H1 (cell line): ENCODE results near the gene SYNRG. TPM values are rescaled to one million over a fixed set of nuclear protein-coding genes. Genes with fewer than 3 reads are reported as not detected.
A peak's percentile ranks its signal among the peaks of the same experiment; 100 is the strongest.

ENCODE experiments used
- CTCF ChIA-PET: fragments of 300-600 bp; sonication (Branson Sonifier 250); formaldehyde crosslinking; loops from one replicate; lab custom pipeline; 2021; ENCODE audit not compliant: partially characterized antibody; lab: Charles Lee
- POLR2A ChIA-PET: fragments of 300-600 bp; sonication (Branson Sonifier 250); formaldehyde crosslinking; loops from one replicate; lab custom pipeline; 2021; ENCODE audit warnings: inconsistent platforms; ENCODE audit not compliant: partially characterized antibody; lab: Charles Lee
- DNase-seq, 2 experiments: peaks; one replicate each; pipeline versions ENCODE4 v3.0.0 to v3.0.0-alpha.2; 2010 to 2022; ENCODE audit warnings: low spot score in 2 of 2, low read depth in 1 of 2, mixed read lengths in 1 of 2
- FAIRE-seq: peaks from 2 replicates; lab custom pipeline; 2011; peaks lifted over from hg19 to GRCh38; lab: Jason Lieb, UNC
- H2AFZ ChIP-seq: 2 replicates; pipeline ENCODE4 v1.8.1; 2012; ENCODE audit warnings: low read length, inconsistent platforms
- H2AK5ac ChIP-seq: 2 replicates; pipeline ENCODE4 v1.6.1; 2013; ENCODE audit warnings: low read depth, low read length
- H2BK120ac ChIP-seq: replicated peaks from 2 replicates; pipeline ENCODE3; 2013; ENCODE audit warnings: low read depth, low read length, inconsistent platforms
- H2BK12ac ChIP-seq: 2 replicates; pipeline ENCODE4 v1.6.1; 2013; ENCODE audit warnings: low read depth, low read length
- H2BK15ac ChIP-seq: 2 replicates; pipeline ENCODE4 v1.6.1; 2013; ENCODE audit warnings: low read length
- H2BK20ac ChIP-seq: 2 replicates; pipeline ENCODE4 v1.6.1; 2013; ENCODE audit warnings: low read length
- H2BK5ac ChIP-seq: 2 replicates; pipeline ENCODE4 v1.6.1; 2013; ENCODE audit warnings: low read depth, low read length
- H3K14ac ChIP-seq: 2 replicates; pipeline ENCODE4 v1.6.1; 2013; ENCODE audit warnings: inconsistent platforms; ENCODE audit not compliant: insufficient read length
- H3K18ac ChIP-seq: 2 replicates; pipeline ENCODE4 v1.6.1; 2013; ENCODE audit warnings: low read length; ENCODE audit errors: extremely low read depth
- H3K23ac ChIP-seq: 2 replicates; pipeline ENCODE4 v1.6.1; 2013; ENCODE audit warnings: inconsistent platforms; ENCODE audit not compliant: insufficient read length
- H3K23me2 ChIP-seq: 2 replicates; pipeline ENCODE4 v1.6.1; 2013; ENCODE audit warnings: low read depth, low read length
- H3K27ac ChIP-seq: 2 replicates; pipeline ENCODE4 v1.6.1; 2011; ENCODE audit warnings: low read depth, low read length, inconsistent platforms
- H3K27me3 ChIP-seq, 4 experiments: replicated peaks in 1 of 4; 1 replicate in 1 of 4; 2 replicates in 3 of 4; pipeline versions ENCODE4 v1.6.1 to v1.8.1; 2011 to 2013; ENCODE audit warnings: low read length in 3 of 4, mild to moderate bottlenecking in 3 of 4, inconsistent platforms in 2 of 4, mixed read lengths in 2 of 4, moderate library complexity in 1 of 4; ENCODE audit not compliant: control insufficient read depth in 3 of 4, insufficient read depth in 3 of 4; ENCODE audit errors: extremely low read depth in 1 of 4
- H3K36me3 ChIP-seq, 4 experiments: 2 replicates each; pipeline versions ENCODE4 v1.6.1 to v1.8.1; 2011 to 2013; ENCODE audit warnings: mild to moderate bottlenecking in 4 of 4, low read length in 3 of 4, moderate library complexity in 2 of 4, control low read depth in 1 of 4, inconsistent platforms in 1 of 4; ENCODE audit not compliant: insufficient read depth in 4 of 4, control insufficient read depth in 2 of 4
- H3K4ac ChIP-seq: replicated peaks from 2 replicates; pipeline ENCODE3; 2013; ENCODE audit warnings: low read length, low read depth, mixed read lengths, inconsistent platforms; ENCODE audit not compliant: insufficient read length
- H3K4me1 ChIP-seq, 4 experiments: replicated peaks in 1 of 4; 1 replicate in 1 of 4; 2 replicates in 3 of 4; pipeline versions ENCODE4 v1.6.1 to v1.8.1; 2011 to 2013; ENCODE audit warnings: low read length in 3 of 4, inconsistent platforms in 2 of 4, mixed read lengths in 1 of 4; ENCODE audit not compliant: insufficient read depth in 4 of 4, control insufficient read depth in 3 of 4
- H3K4me2 ChIP-seq, 2 experiments: 2 replicates each; pipeline versions ENCODE4 v1.6.1 to v1.8.1; 2011 to 2013; ENCODE audit warnings: low read depth in 2 of 2, low read length in 2 of 2, control low read depth in 1 of 2, inconsistent platforms in 1 of 2, mild to moderate bottlenecking in 1 of 2; ENCODE audit not compliant: insufficient read depth in 1 of 2
- H3K4me3 ChIP-seq, 4 experiments: fragments of 200-600, 300-600 bp in 1 of 4; sonication (generic), shearing (Covaris generic), sonication (Bioruptor Twin) in 1 of 4; 2 replicates each; pipeline versions ENCODE4 v1.5.1 to v1.8.1; 2011 to 2016; ENCODE audit warnings: low read length in 4 of 4, low read depth in 3 of 4, control low read depth in 2 of 4, inconsistent platforms in 2 of 4, mild to moderate bottlenecking in 2 of 4, mixed read lengths in 1 of 4, moderate library complexity in 1 of 4; ENCODE audit not compliant: insufficient read depth in 2 of 4; ENCODE audit errors: extremely low read depth in 1 of 4
- H3K56ac ChIP-seq: replicated peaks from 2 replicates; pipeline ENCODE3; 2013; ENCODE audit warnings: low read depth, mild to moderate bottlenecking, mixed read lengths, low read length, inconsistent platforms; ENCODE audit not compliant: insufficient read length
- H3K79me1 ChIP-seq: 2 replicates; pipeline ENCODE4 v1.6.1; 2013; ENCODE audit warnings: low read depth, low read length, control low read depth
- H3K79me2 ChIP-seq, 2 experiments: 2 replicates each; pipeline versions ENCODE4 v1.6.1 to v1.8.1; 2012 to 2013; ENCODE audit warnings: low read length in 2 of 2, mild to moderate bottlenecking in 2 of 2, inconsistent platforms in 1 of 2; ENCODE audit not compliant: insufficient read depth in 2 of 2, control insufficient read depth in 1 of 2
- H3K9ac ChIP-seq, 4 experiments: replicated peaks in 1 of 4; 1 replicate in 1 of 4; 2 replicates in 3 of 4; pipeline versions ENCODE4 v1.6.1 to v1.8.1; 2011 to 2013; ENCODE audit warnings: low read depth in 3 of 4, low read length in 3 of 4, control low read depth in 2 of 4, mild to moderate bottlenecking in 2 of 4, moderate library complexity in 2 of 4, inconsistent platforms in 1 of 4; ENCODE audit errors: extremely low read depth in 1 of 4
- H3K9me3 ChIP-seq, 2 experiments: 2 replicates each; pipeline versions ENCODE4 v1.6.1 to v1.8.1; 2012 to 2013; ENCODE audit warnings: mild to moderate bottlenecking in 2 of 2, moderate library complexity in 2 of 2, control low read depth in 1 of 2, inconsistent platforms in 1 of 2, low read depth in 1 of 2, low read length in 1 of 2, mixed read lengths in 1 of 2; ENCODE audit not compliant: insufficient read depth in 2 of 2
- H4K20me1 ChIP-seq, 2 experiments: replicated peaks in 1 of 2; 2 replicates each; pipeline versions ENCODE3 to v1.8.1; 2011 to 2013; ENCODE audit warnings: inconsistent platforms in 2 of 2, low read length in 2 of 2, mild to moderate bottlenecking in 1 of 2; ENCODE audit not compliant: insufficient read depth in 2 of 2, control insufficient read depth in 1 of 2
- H4K5ac ChIP-seq: 2 replicates; pipeline ENCODE4 v1.6.1; 2013; ENCODE audit warnings: low read length, low read depth, mixed read lengths, inconsistent platforms; ENCODE audit not compliant: insufficient read length
- H4K8ac ChIP-seq: 2 replicates; pipeline ENCODE4 v1.8.0; 2013; ENCODE audit warnings: mild to moderate bottlenecking, moderate library complexity, low read length, inconsistent platforms; ENCODE audit not compliant: insufficient read depth; ENCODE audit errors: extremely low read depth
- H4K91ac ChIP-seq: replicated peaks from 2 replicates; pipeline ENCODE3; 2013; ENCODE audit warnings: low read length, mixed read lengths, inconsistent platforms; ENCODE audit not compliant: insufficient read length
- CTCF ChIP-seq, 3 experiments: IDR thresholded peaks; 1 replicate in 2 of 3; 2 replicates in 1 of 3; pipeline versions ENCODE4 v1.5.1 to v1.6.1; 2011; ENCODE audit warnings: low read length in 3 of 3, mild to moderate bottlenecking in 3 of 3, inconsistent platforms in 2 of 3, low read depth in 1 of 3, moderate library complexity in 1 of 3; ENCODE audit not compliant: insufficient read depth in 1 of 3; ENCODE audit errors: control extremely low read depth in 1 of 3
- KDM4A ChIP-seq: IDR thresholded peaks from one replicate; pipeline ENCODE4 v1.7.1; 2012; ENCODE audit warnings: low read depth, mild to moderate bottlenecking, moderate library complexity, low read length, inconsistent platforms; ENCODE audit not compliant: severe bottlenecking
- POLR2A ChIP-seq, 2 experiments: IDR thresholded peaks; 1 replicate in 1 of 2; 2 replicates in 1 of 2; pipeline ENCODE4 v1.6.1; 2011; ENCODE audit warnings: low read depth in 2 of 2, low read length in 2 of 2, mild to moderate bottlenecking in 2 of 2; ENCODE audit errors: control extremely low read depth in 1 of 2
- POLR2AphosphoS5 ChIP-seq: IDR thresholded peaks from 2 replicates; pipeline ENCODE4 v1.6.1; 2011; ENCODE audit warnings: low read depth, low read length
- RAD21 ChIP-seq, 2 experiments: IDR thresholded peaks in 1 of 2; conservative IDR thresholded peaks in 1 of 2; 2 replicates each; pipeline ENCODE4 v1.6.1; 2011; ENCODE audit warnings: low read depth in 2 of 2, low read length in 2 of 2, improper control_type of control experiment in 1 of 2, inconsistent platforms in 1 of 2, mild to moderate bottlenecking in 1 of 2, moderate library complexity in 1 of 2
- SAP30 ChIP-seq: fragments of 300-600 bp; sonication (generic); IDR thresholded peaks from 2 replicates; pipeline ENCODE4 v1.7.1; 2012; ENCODE audit warnings: low read length, moderate library complexity, mild to moderate bottlenecking, inconsistent platforms; ENCODE audit not compliant: insufficient read depth, insufficient replicate concordance
- TEAD4 ChIP-seq: IDR thresholded peaks from 2 replicates; pipeline ENCODE4 v1.6.1; 2012; ENCODE audit warnings: low read depth, low read length, inconsistent platforms, mixed read lengths
- ZNF274 ChIP-seq: IDR thresholded peaks from 2 replicates; pipeline ENCODE4 v1.7.0; 2012; ENCODE audit warnings: low read length, borderline replicate concordance; ENCODE audit errors: extremely low read depth
- WGBS, 2 experiments: shearing (Covaris generic) in 1 of 2; methylation state at CpG; one replicate each; pipeline versions ENCODE4 v1.1.6 to v1.1.7; 2013 to 2015; ENCODE audit warnings: low lambda C conversion rate in 2 of 2, mixed read lengths in 2 of 2, inconsistent platforms in 1 of 2, low coverage in 1 of 2, missing lambda C conversion rate in 1 of 2; ENCODE audit not compliant: insufficient replicate concordance in 2 of 2, insufficient coverage in 1 of 2, insufficient read length in 1 of 2; ENCODE audit errors: extremely low coverage in 1 of 2, missing lambda C conversion rate in 1 of 2; 5-methylcytosine and 5-hydroxymethylcytosine counted together
- polyA plus RNA-seq, 7 experiments: library from polyadenylated mRNA; depleted of rRNA in 3 of 7; stranded (reverse) in 5 of 7; unstranded in 2 of 7; fragments of >200 nt in 5 of 7; fragments of 200-250 nt in 2 of 7; gene quantifications; 1 replicate in 5 of 7; 2 replicates in 1 of 7; 4 replicates in 1 of 7; pipeline versions ENCODE4 v1.2.1 to v1.2.3, GENCODE V29; 2011 to 2013; ENCODE audit warnings: missing spikeins in 2 of 7, mixed read lengths in 2 of 7
- total RNA-seq: library from RNA; stranded (reverse); fragmentation: NEBNext Ultra II Directional; extraction: Animal tissue kit (Norgen Biotek cat#: 25700); gene quantifications from 2 replicates; pipeline ENCODE4 v1.2.1, GENCODE V29; 2021

SYNRG gene
- total and polyA plus RNA-seq, 2 of the 8 experiments (the other 6 are each of a cell fraction or from before 2014, with no cell fraction given) = 7.7 to 31.7 TPM

- DNase-seq = no peak
- H4K91ac ChIP-seq = no peak overlapping the region
- CTCF ChIA-PET = interaction anchor here (1.1 to 4.8 kb wide), 6 partner anchors 14 to 324 kb away, joined by 3 to 27 read pairs (median 6); no protein-coding TSS in a partner anchor
These were observed 89.0 kb downstream of the SYNRG start for GRCh38 chr17:37520174-37520573.

More at GRCh38 chr17:37520174-37520573, 89.0 kb downstream of the SYNRG start:
- no peak overlapping the region for H3K18ac ChIP-seq
- no peaks in the 10 kb centered on the region for H3K9me3 ChIP-seq
- no peak overlapping the region for H3K27ac ChIP-seq
- H3K4me1 ChIP-seq = no peaks in the 10 kb centered on the region
- H3K9ac ChIP-seq = no peak overlapping the region
- no peak for FAIRE-seq
- no peak overlapping the region for H2AFZ ChIP-seq
- no peaks in the 10 kb centered on the region for H3K27me3 ChIP-seq
- H2BK120ac ChIP-seq = no peak overlapping the region
- H4K20me1 ChIP-seq = no peaks in the 10 kb centered on the region
- peaks cover 0 to 28% (median 6%) of the 10 kb centered on the region in 4 experiments; a peak in 5 of 8 replicates for H3K36me3 ChIP-seq
- H4K8ac ChIP-seq = no peak overlapping the region
- H2AK5ac ChIP-seq = no peak overlapping the region
- no peaks in the 10 kb centered on the region; the same call in 1 of the 2 replicates for H3K79me1 ChIP-seq
- POLR2A ChIA-PET = interaction anchor here (0.5 kb wide), 1 partner anchor 12 kb away, joined by 3 read pairs; no protein-coding TSS in a partner anchor
- no peak overlapping the region for H3K4me3 ChIP-seq
- no peak overlapping the region for H4K5ac ChIP-seq
- H2BK12ac ChIP-seq = no peak overlapping the region
- H3K56ac ChIP-seq = no peak overlapping the region
- no peak overlapping the region for H3K4me2 ChIP-seq
- H3K14ac ChIP-seq = no peak overlapping the region
- no peak overlapping the region for H3K4ac ChIP-seq
- H2BK20ac ChIP-seq = no peak overlapping the region
- H3K23ac ChIP-seq = no peak overlapping the region
- H2BK5ac ChIP-seq = no peak overlapping the region
- no peak overlapping the region for H2BK15ac ChIP-seq
- no peaks in the 10 kb centered on the region for H3K79me2 ChIP-seq
- H3K23me2 ChIP-seq = no peaks in the 10 kb centered on the region; the same call in 1 of the 2 replicates
- no peak for TF ChIP-seq KDM4A
- no peak for TF ChIP-seq POLR2A (IDR thresholded peaks at IDR 0.05; ENCODE audit: control extremely low read depth in 1 of 2, low read depth in 2 of 2, low read length in 2 of 2)
- TF ChIP-seq ZNF274 = no peak
- TF ChIP-seq POLR2AphosphoS5 = no peak
- no peak for TF ChIP-seq SAP30
- peak in 2 of 3 experiments; percentile 16 to 19; a peak in 2 of 4 replicates for TF ChIP-seq CTCF (IDR thresholded peaks at IDR 0.05; ENCODE audit: control extremely low read depth in 1 of 3, insufficient read depth in 1 of 3, low read depth in 1 of 3, low read length in 3 of 3)
- TF ChIP-seq RAD21 (IDR thresholded peaks at IDR 0.05 in 1 of 2, conservative IDR thresholded peaks at IDR 0.05 in 1 of 2; ENCODE audit: low read depth in 2 of 2, low read length in 2 of 2) = peak in 1 of 2 experiments; percentile 18; a peak in 1 of 4 replicates
- no peak for TF ChIP-seq TEAD4
- 93% methylated on average over 8 of the region's 8 CpGs; no CpG with 5 or more reads in 1 of the 2 experiments for WGBS, 2 experiments
